Uterus (tissue), 4 donors: ENCODE data around the gene FAM210B. TPM values are rescaled to one million over a fixed set of nuclear protein-coding genes. Genes with fewer than 3 reads are reported as not detected.

Experiments used
- DNase-seq, 2 donors: peaks; one replicate each; pipeline ENCODE4 v3.0.0-alpha.2; 2019 to 2020
- H3K27ac ChIP-seq, 2 donors: fragments of 200-600 bp; sonication (generic); 1 replicate in 1 of 2; 2 replicates in 1 of 2; pipeline ENCODE4 v1.5.1; 2016 to 2018
- H3K27me3 ChIP-seq, 2 donors: fragments of 200-600 bp; sonication (generic); one replicate each; pipeline ENCODE4 v1.5.1; 2018 to 2019; ENCODE audit warnings: control low read depth in 1 of 2
- H3K36me3 ChIP-seq, 2 donors: fragments of 200-600 bp; sonication (generic); one replicate each; pipeline ENCODE4 v1.5.1; 2019; ENCODE audit warnings: control low read depth in 1 of 2
- H3K4me1 ChIP-seq, 2 donors: fragments of 200-600 bp; sonication (generic); one replicate each; pipeline ENCODE4 v1.5.1; 2018 to 2019; ENCODE audit warnings: control low read depth in 1 of 2
- H3K4me3 ChIP-seq, 2 donors: fragments of 200-600 bp; sonication (generic); 1 replicate in 1 of 2; 2 replicates in 1 of 2; pipeline ENCODE4 v1.5.1; 2018 to 2019; ENCODE audit warnings: mild to moderate bottlenecking in 1 of 2
- H3K9me3 ChIP-seq, 2 donors: fragments of 200-600 bp; sonication (generic); one replicate each; pipeline ENCODE4 v1.5.1; 2019; ENCODE audit warnings: control low read depth in 1 of 2
- POLR2A ChIP-seq, 2 donors: fragments of 450-650 bp; IDR thresholded peaks; one replicate each; pipeline ENCODE4 v1.6.1; 2016; ENCODE audit warnings: antibody characterized with exemption in 2 of 2, mild to moderate bottlenecking in 1 of 2, moderate library complexity in 1 of 2
- intact Hi-C: fragments of 100-400 bp; cut with DNase I; formaldehyde crosslinking; loops from one replicate; pipeline ENCODE4 v1.15.1; 2023; ENCODE audit warnings: low total_unique reads
- total RNA-seq, 4 donors: library from RNA; depleted of rRNA in 3 of 4; stranded (reverse); fragments of >200 nt in 3 of 4; gene quantifications; one replicate each; pipeline versions ENCODE4 v1.1.0 to v1.2.4, GENCODE V29; 2014 to 2023
- TF ChIP-seq, protein P1 (sequence below), 4 experiments: fragments of 200-600 bp in 2 of 4; fragments of 450-650 bp in 2 of 4; sonication (generic) in 2 of 4; IDR thresholded peaks; one replicate each; pipeline ENCODE4 v1.5.1; 2016 to 2019; ENCODE audit warnings: antibody characterized with exemption in 4 of 4, mild to moderate bottlenecking in 2 of 4, moderate library complexity in 1 of 4
- donor health status: DM: yes; HTN: yes; CAD: no.

FAM210B gene
- total RNA-seq, 4 donors from 2014 or later: 28.2 to 46.5 (median 37.4) TPM

DNA sequence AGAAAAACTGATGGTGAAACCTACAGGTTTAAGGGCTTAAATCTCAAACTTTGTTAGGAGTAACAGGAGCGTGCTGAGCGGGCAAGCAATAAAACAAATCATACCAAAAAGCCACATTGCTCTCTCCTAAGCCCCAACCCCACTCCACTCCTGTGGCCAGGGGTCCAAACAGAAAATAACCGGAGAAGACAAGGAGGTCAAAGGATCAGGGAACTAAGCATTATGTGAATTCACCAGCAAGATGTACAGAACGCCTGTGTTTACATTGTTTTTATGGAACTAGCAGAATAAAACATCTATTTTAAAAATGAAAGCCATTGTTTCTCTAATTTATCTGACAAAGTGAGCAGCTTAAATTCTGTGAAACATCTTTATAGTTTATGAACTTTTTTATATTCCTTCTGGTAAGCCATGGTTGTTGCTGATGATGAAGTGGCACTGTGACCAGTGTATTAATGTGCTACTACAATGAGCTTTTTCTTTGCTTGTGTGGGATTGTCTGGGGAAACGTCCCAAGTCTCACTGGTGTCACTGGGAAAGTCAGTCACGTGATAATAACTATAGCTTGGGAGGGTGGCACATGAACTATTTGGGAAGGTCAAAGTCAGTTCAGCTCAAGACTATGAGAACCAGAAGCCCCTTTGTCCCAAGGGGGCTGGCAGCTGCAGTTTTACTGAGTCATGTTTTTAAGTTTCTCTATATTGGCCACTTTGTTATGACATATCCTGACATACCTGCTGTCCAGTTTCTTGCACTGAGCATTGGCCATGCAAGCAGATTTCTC, 9.8 kb downstream of the FAM210B start:
- no peak overlapping the region for H3K4me3 ChIP-seq
- no peak overlapping the region for H3K27ac ChIP-seq
- H3K9me3 ChIP-seq: no peaks in the 10 kb centered on the region
- TF ChIP-seq, protein P1, sequence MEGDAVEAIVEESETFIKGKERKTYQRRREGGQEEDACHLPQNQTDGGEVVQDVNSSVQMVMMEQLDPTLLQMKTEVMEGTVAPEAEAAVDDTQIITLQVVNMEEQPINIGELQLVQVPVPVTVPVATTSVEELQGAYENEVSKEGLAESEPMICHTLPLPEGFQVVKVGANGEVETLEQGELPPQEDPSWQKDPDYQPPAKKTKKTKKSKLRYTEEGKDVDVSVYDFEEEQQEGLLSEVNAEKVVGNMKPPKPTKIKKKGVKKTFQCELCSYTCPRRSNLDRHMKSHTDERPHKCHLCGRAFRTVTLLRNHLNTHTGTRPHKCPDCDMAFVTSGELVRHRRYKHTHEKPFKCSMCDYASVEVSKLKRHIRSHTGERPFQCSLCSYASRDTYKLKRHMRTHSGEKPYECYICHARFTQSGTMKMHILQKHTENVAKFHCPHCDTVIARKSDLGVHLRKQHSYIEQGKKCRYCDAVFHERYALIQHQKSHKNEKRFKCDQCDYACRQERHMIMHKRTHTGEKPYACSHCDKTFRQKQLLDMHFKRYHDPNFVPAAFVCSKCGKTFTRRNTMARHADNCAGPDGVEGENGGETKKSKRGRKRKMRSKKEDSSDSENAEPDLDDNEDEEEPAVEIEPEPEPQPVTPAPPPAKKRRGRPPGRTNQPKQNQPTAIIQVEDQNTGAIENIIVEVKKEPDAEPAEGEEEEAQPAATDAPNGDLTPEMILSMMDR (IDR thresholded peaks at IDR 0.05): no peak
- no peak for TF ChIP-seq POLR2A (IDR thresholded peaks at IDR 0.05)
- no peaks in the 10 kb centered on the region for H3K36me3 ChIP-seq
- intact Hi-C loops: no loop called here
- H3K4me1 ChIP-seq: no peaks in the 10 kb centered on the region
- no peaks in the 10 kb centered on the region for H3K27me3 ChIP-seq
- DNase-seq: no peak

DNA sequence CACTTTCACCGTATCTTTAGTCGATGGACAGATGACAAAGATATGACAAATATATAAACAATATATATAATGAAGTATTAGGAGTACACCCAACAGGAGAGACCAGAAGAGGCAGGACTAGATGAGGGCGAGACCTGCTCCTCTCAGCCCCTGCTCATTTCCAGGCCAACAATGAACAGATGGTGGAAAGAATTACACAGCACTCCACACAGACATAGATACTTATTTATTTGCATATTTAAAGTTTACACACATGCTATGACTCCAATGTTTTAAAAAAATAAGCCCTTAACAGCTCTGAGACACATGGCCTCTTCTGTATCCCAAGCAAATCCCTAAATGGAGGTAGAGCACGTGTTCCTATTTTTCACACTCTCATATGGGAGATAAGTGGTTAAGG, 10.4 kb downstream of the FAM210B start:
- Histone ChIP-seq H3K9me3 (no peaks in the 10 kb centered on the region), H3K36me3 (no peaks in the 10 kb centered on the region), H3K27me3 (no peaks in the 10 kb centered on the region), H3K27ac (no peak overlapping the region), H3K4me3 (no peak overlapping the region), H3K4me1 (no peaks in the 10 kb centered on the region)
- no peak for DNase-seq
- TF ChIP-seq POLR2A (IDR thresholded peaks at IDR 0.05): no peak
- TF ChIP-seq, protein P1 (IDR thresholded peaks at IDR 0.05): no peak
- intact Hi-C loops: no loop called here

DNA sequence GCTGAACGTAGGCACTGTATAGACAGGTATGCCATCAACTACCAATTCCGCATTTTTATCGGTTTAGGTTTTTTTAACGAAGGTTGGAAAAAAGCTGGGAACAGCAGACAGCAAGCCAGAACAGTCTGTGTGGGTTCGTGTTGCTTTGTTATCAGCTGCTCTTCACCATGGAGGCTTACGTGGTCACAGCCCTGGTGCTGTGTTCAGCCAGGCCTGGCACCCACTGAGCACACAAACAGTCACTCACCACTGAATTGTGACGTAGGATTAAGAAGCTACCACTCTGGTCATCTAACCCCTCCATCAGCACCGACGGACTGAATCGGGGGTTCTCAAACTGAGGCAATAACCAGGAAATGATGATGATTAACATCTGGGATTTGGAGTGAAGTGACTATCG, 13.2 kb downstream of the FAM210B start:
- no peak overlapping the region for H3K4me3 ChIP-seq
- no peaks in the 10 kb centered on the region for H3K27me3 ChIP-seq
- DNase-seq: no peak
- intact Hi-C loops: no loop called here
- no peaks in the 10 kb centered on the region for H3K9me3 ChIP-seq
- H3K27ac ChIP-seq: no peak overlapping the region
- H3K4me1 ChIP-seq: no peaks in the 10 kb centered on the region
- no peaks in the 10 kb centered on the region for H3K36me3 ChIP-seq
- TF ChIP-seq, protein P1 (IDR thresholded peaks at IDR 0.05): no peak
- TF ChIP-seq POLR2A (IDR thresholded peaks at IDR 0.05): no peak

DNA sequence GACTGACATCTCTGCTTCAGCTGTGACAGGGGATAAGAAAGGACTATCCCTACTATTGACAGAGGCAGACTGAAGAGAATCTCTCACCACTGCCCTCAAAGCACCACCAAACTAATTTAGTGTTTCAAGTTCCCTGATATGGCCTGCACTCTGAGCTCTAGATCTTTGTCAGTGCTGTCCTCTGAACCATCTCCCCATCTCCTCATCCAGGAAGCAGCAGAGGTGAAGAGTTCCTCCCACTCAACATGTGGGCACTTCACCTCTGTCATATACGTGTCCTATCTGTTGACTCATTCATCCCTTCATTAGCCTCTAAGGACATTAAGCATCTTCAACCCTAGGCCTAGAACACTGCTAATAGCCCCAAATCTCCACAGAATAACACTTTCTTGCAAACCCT, 14.1 kb downstream of the FAM210B start:
- intact Hi-C loops: no loop called here
- no peaks in the 10 kb centered on the region for H3K27me3 ChIP-seq
- DNase-seq: no peak
- H3K9me3 ChIP-seq: no peaks in the 10 kb centered on the region
- H3K4me3 ChIP-seq: no peak overlapping the region
- no peak overlapping the region for H3K27ac ChIP-seq
- no peaks in the 10 kb centered on the region for H3K36me3 ChIP-seq
- TF ChIP-seq, protein P1 (IDR thresholded peaks at IDR 0.05): no peak
- TF ChIP-seq POLR2A (IDR thresholded peaks at IDR 0.05): no peak
- no peaks in the 10 kb centered on the region for H3K4me1 ChIP-seq

DNA sequence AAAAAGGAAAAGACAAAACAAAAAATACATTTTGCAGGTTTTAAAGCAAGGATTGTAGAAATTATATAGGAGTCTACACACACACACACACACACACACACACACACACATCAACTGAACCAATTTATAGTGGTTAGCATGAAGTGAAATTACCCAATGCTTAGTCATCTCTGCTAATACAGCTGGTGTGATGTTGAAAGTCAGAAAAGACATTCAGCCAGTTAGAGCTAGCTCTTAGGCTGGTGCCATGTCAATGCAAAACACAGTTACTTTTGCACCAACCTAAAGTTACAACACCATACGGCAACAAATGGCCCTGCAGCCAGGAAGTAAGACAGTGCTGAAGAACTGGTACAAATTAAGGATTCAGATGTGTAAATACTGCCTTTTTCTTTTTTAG, 15.2 kb downstream of the FAM210B start:
- no peak overlapping the region for H3K4me3 ChIP-seq
- H3K27ac ChIP-seq: no peak overlapping the region
- no peaks in the 10 kb centered on the region for H3K9me3 ChIP-seq

More for the DNA sequence above, 15.2 kb downstream of the FAM210B start:
- Histone ChIP-seq H3K27me3 (no peaks in the 10 kb centered on the region), H3K36me3 (no peaks in the 10 kb centered on the region), H3K4me1 (no peaks in the 10 kb centered on the region)
- DNase-seq: no peak
- intact Hi-C loops: no loop called here
- TF ChIP-seq POLR2A (IDR thresholded peaks at IDR 0.05): no peak
